HepG2 (cell line): ENCODE data around the gene APRT. TPM values are rescaled to one million over a fixed set of nuclear protein-coding genes. Genes with fewer than 3 reads are reported as not detected.
A peak's percentile ranks its signal among the peaks of the same experiment; 100 is the strongest.

ENCODE experiments used
- ATAC-seq: fragments of 200-7000 bp; cut with Tn5 transposase; 3 replicates; pipeline ENCODE4 v1.9.1; 2020; ENCODE audit warnings: mild to moderate bottlenecking, moderate library complexity
- BruUV-seq: library from RNA; stranded (reverse); fragments of 400-500 nt; replicated peaks from 2 replicates; lab custom pipeline; 2021; lab: Mats Ljungman, UMichigan
- CTCF ChIA-PET: fragments of 300-600 bp; formaldehyde crosslinking; extraction: SDS; loops from one replicate; lab custom pipeline; 2021; ENCODE audit warnings: low total read pairs, inconsistent platforms, low intra/inter-chr PET ratio; lab: Yijun Ruan, JAX
- POLR2A ChIA-PET: fragments of 350-600 bp; sonication (Branson Sonifier 250); formaldehyde crosslinking; loops from one replicate; lab custom pipeline; 2020; ENCODE audit warnings: antibody characterized with exemption, inconsistent platforms; lab: Yijun Ruan, JAX
- DNase-seq: peaks from one replicate; pipeline ENCODE4 v3.0.0-alpha.2; 2015; ENCODE audit warnings: low spot score
- FAIRE-seq: peaks from 3 replicates; lab custom pipeline; 2011; peaks lifted over from hg19 to GRCh38; lab: Jason Lieb, UNC
- H2AFZ ChIP-seq: one replicate; pipeline ENCODE4 v1.6.1; 2011; ENCODE audit warnings: low read length, inconsistent platforms
- H3K27ac ChIP-seq: fragments of 300-600 bp; 3 replicates; pipeline ENCODE4 v1.8.0; 2011; ENCODE audit warnings: mixed run types, mild to moderate bottlenecking, mixed read lengths, low read length, inconsistent platforms; ENCODE audit not compliant: insufficient read depth; ENCODE audit errors: extremely low read length
- H3K27me3 ChIP-seq, 2 experiments: fragments of 200-600 bp in 1 of 2; 2 replicates in 1 of 2; 3 replicates in 1 of 2; pipeline versions ENCODE4 v1.6.0 to v1.8.0; 2011; ENCODE audit warnings: low read length in 2 of 2, mild to moderate bottlenecking in 2 of 2, moderate library complexity in 2 of 2, inconsistent platforms in 1 of 2; ENCODE audit not compliant: insufficient read depth in 2 of 2, control insufficient read depth in 1 of 2
- H3K36me3 ChIP-seq, 2 experiments: fragments of 200-600 bp in 1 of 2; replicated peaks in 1 of 2; 2 replicates in 1 of 2; 3 replicates in 1 of 2; pipeline versions ENCODE4 v1.5.1 to v1.8.0; 2011; ENCODE audit warnings: low read length in 2 of 2, inconsistent platforms in 1 of 2; ENCODE audit not compliant: insufficient read depth in 2 of 2, control insufficient read depth in 1 of 2
- H3K4me1 ChIP-seq: 2 replicates; pipeline ENCODE4 v1.5.1; 2012; ENCODE audit warnings: low read length, inconsistent platforms; ENCODE audit not compliant: insufficient read depth
- H3K4me2 ChIP-seq: 2 replicates; pipeline ENCODE4 v1.6.0; 2011; ENCODE audit warnings: low read depth, low read length, inconsistent platforms
- H3K4me3 ChIP-seq, 3 experiments: fragments of 200-600 bp in 1 of 3; sonication (generic), shearing (Covaris generic) in 1 of 3; replicated peaks in 1 of 3; 2 replicates each; pipeline ENCODE4 v1.5.1; 2011 to 2016; ENCODE audit warnings: low read length in 3 of 3, inconsistent platforms in 2 of 3, low read depth in 2 of 3, mild to moderate bottlenecking in 2 of 3, control low read depth in 1 of 3, mixed read lengths in 1 of 3; ENCODE audit not compliant: insufficient read depth in 1 of 3
- H3K79me2 ChIP-seq: one replicate; pipeline ENCODE4 v1.6.1; 2011; ENCODE audit warnings: low read length, inconsistent platforms; ENCODE audit not compliant: insufficient read depth
- H3K9ac ChIP-seq: 2 replicates; pipeline ENCODE4 v1.6.0; 2011; ENCODE audit warnings: mild to moderate bottlenecking, low read depth, low read length, inconsistent platforms; ENCODE audit not compliant: insufficient read depth
- H3K9me3 ChIP-seq: 2 replicates; pipeline ENCODE4 v1.5.1; 2012; ENCODE audit warnings: mild to moderate bottlenecking, low read length
- H4K20me1 ChIP-seq: 2 replicates; pipeline ENCODE4 v1.6.0; 2011; ENCODE audit warnings: inconsistent platforms, mild to moderate bottlenecking, low read length, moderate library complexity; ENCODE audit not compliant: insufficient read depth
- ARID5B ChIP-seq: IDR thresholded peaks from 2 replicates; pipeline ENCODE4 v1.4.0; 2020; ENCODE audit warnings: mild to moderate bottlenecking, missing genetic modification reagents
- HCFC1 ChIP-seq: fragments of 150-350 bp; IDR thresholded peaks from 2 replicates; pipeline ENCODE4 v1.6.1; 2014; ENCODE audit warnings: low read depth, low read length
- HNRNPL ChIP-seq: fragments of 200-400 bp; formaldehyde crosslinking; IDR thresholded peaks from 2 replicates; pipeline ENCODE4 v1.6.1; 2017; ENCODE audit warnings: mild to moderate bottlenecking, low read depth, low read length
- MAF1 ChIP-seq: sonication (generic); formaldehyde crosslinking; IDR thresholded peaks from 2 replicates; pipeline ENCODE4 v1.5.0; 2020; ENCODE audit warnings: missing genetic modification reagents, borderline replicate concordance
- NKX3-1 ChIP-seq: sonication (generic); formaldehyde crosslinking; IDR thresholded peaks from 2 replicates; pipeline ENCODE4 v1.5.0; 2020; ENCODE audit warnings: missing genetic modification reagents
- NONO ChIP-seq, 2 experiments: fragments of 450-650 bp in 1 of 2; sonication (generic) in 1 of 2; formaldehyde crosslinking in 1 of 2; IDR thresholded peaks in 1 of 2; conservative IDR thresholded peaks in 1 of 2; 2 replicates each; pipeline versions ENCODE4 v1.6.1 to v1.8.0; 2017 to 2022; ENCODE audit warnings: mild to moderate bottlenecking in 1 of 2, missing genetic modification reagents in 1 of 2, moderate library complexity in 1 of 2
- RBM22 ChIP-seq: fragments of 200-400 bp; formaldehyde crosslinking; optimal IDR thresholded peaks from 2 replicates; pipeline ENCODE3; 2017; ENCODE audit warnings: mild to moderate bottlenecking, low read length, moderate library complexity
- ZNF326 ChIP-seq: sonication (generic); formaldehyde crosslinking; IDR thresholded peaks from 2 replicates; pipeline ENCODE4 v1.4.0; 2020; ENCODE audit warnings: missing genetic modification reagents, borderline replicate concordance
- ZNF333 ChIP-seq: sonication (generic); formaldehyde crosslinking; IDR thresholded peaks from 2 replicates; pipeline ENCODE4 v1.4.0; 2020; ENCODE audit warnings: mild to moderate bottlenecking, missing genetic modification reagents, borderline replicate concordance
- WGBS: methylation state at CpG from one replicate; pipeline ENCODE4 v1.1.6; 2017; ENCODE audit warnings: low lambda C conversion rate; 5-methylcytosine and 5-hydroxymethylcytosine counted together
- in situ Hi-C: cut with HindIII; loops from 2 replicates; pipeline ENCODE4 v1.10.0; 2017; ENCODE audit warnings: low pct_unique_long_range_greater_than_20kb; ENCODE audit not compliant: extremely low pct_ligation_motif_present
- intact Hi-C: fragments of 100-400 bp; cut with micrococcal nuclease; formaldehyde crosslinking; loops from one replicate; pipeline ENCODE4 v1.10.0; 2022; ENCODE audit not compliant: unreplicated experiment
- polyA plus RNA-seq, 8 experiments: library from polyadenylated mRNA; depleted of rRNA in 3 of 8; stranded (reverse) in 7 of 8; unstranded in 1 of 8; fragments of >200 nt; fragmentation: Illumina TruSeq in 4 of 8; extraction: Trizol in 4 of 8; gene quantifications; 2 replicates each; pipeline versions ENCODE4 v1.2.1 to v1.2.3, GENCODE V29; 2011 to 2016; ENCODE audit warnings: low read depth in 4 of 8, missing spikeins in 1 of 8, mixed read lengths in 1 of 8; ENCODE audit not compliant: insufficient read depth in 1 of 8
- total RNA-seq, 5 experiments: library from RNA; depleted of rRNA; stranded (reverse); fragments of >200 nt; fragmentation: Illumina TruSeq; extraction: Trizol; gene quantifications; 2 replicates each; pipeline ENCODE4 v1.2.3, GENCODE V29; 2016; ENCODE audit warnings: low read depth in 1 of 5
- TF ChIP-seq, protein P1 (sequence below): IDR thresholded peaks from 2 replicates; pipeline ENCODE4 v1.6.1; 2016; ENCODE audit warnings: missing biosample characterization, missing genetic modification reagents, low read depth
- TF ChIP-seq, protein P2 (sequence below): sonication (generic); formaldehyde crosslinking; IDR thresholded peaks from 2 replicates; pipeline ENCODE4 v1.9.0; 2022; ENCODE audit warnings: missing genetic modification reagents, mild to moderate bottlenecking, borderline replicate concordance

APRT gene
- total and polyA plus RNA-seq, 2 of the 13 experiments (the other 11 are each of a cell fraction or from before 2014, with no cell fraction given) = 155 to 242 TPM

GRCh38 chr16:88769617-88770460 is 41.9 kb downstream of the APRT start:
- no peak overlapping the region for H2AFZ ChIP-seq
- peaks cover 30% of the 10 kb centered on the region for H3K79me2 ChIP-seq
- H3K36me3 ChIP-seq = peaks cover 0 to 4% of the 10 kb centered on the region in 2 experiments; a peak in 3 of 5 replicates
- no peak for TF ChIP-seq NONO (IDR thresholded peaks at IDR 0.05)
- TF ChIP-seq NONO (CRISPR knock-in tag; conservative IDR thresholded peaks at IDR 0.05) = 0 out of 2 replicates have a peak, but pooled peaks have one; percentile 17
- no peak for TF ChIP-seq ZNF326
- TF ChIP-seq ARID5B (CRISPR knock-in tag) = no peak
- TF ChIP-seq, protein P1, sequence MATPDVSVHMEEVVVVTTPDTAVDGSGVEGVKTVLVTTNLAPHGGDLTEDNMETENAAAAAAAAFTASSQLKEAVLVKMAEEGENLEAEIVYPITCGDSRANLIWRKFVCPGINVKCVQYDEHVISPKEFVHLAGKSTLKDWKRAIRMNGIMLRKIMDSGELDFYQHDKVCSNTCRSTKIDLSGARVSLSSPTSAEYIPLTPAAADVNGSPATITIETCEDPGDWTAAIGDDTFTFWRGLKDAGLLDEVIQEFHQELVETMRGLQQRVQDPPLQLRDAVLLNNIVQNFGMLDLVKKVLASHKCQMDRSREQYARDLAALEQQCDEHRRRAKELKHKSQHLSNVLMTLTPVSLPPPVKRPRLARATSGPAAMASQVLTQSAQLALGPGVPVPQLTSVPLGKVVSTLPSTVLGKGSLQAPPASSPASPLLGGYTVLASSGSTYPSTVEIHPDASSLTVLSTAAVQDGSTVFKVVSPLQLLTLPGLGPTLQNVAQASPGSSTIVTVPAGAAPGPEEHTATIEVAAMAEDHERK (CRISPR knock-in tag) = no peak
- TF ChIP-seq RBM22 = peak; percentile 31
- TF ChIP-seq NKX3-1 = no peak
- no peak for TF ChIP-seq HCFC1
- TF ChIP-seq MAF1 = no peak
- TF ChIP-seq, protein P2, sequence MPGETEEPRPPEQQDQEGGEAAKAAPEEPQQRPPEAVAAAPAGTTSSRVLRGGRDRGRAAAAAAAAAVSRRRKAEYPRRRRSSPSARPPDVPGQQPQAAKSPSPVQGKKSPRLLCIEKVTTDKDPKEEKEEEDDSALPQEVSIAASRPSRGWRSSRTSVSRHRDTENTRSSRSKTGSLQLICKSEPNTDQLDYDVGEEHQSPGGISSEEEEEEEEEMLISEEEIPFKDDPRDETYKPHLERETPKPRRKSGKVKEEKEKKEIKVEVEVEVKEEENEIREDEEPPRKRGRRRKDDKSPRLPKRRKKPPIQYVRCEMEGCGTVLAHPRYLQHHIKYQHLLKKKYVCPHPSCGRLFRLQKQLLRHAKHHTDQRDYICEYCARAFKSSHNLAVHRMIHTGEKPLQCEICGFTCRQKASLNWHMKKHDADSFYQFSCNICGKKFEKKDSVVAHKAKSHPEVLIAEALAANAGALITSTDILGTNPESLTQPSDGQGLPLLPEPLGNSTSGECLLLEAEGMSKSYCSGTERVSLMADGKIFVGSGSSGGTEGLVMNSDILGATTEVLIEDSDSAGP (CRISPR knock-in tag) = 0 out of 2 replicates have a peak, but pooled peaks have one; percentile 5
- 0 out of 2 replicates have a peak, but pooled peaks have one; percentile 69 for TF ChIP-seq HNRNPL
- TF ChIP-seq ZNF333 (CRISPR knock-in tag) = 0 out of 2 replicates have a peak, but pooled peaks have one; percentile 26
- CTCF ChIA-PET = no interaction called here
- BruUV-seq = no TSS peak
- peak overlapping the region in 1 of 3 experiments; percentile 41; a peak in 1 of 6 replicates for H3K4me3 ChIP-seq
- no peaks in the 10 kb centered on the region for H3K27me3 ChIP-seq
- ATAC-seq (peak; percentile 1; the same call in 2 of the 3 replicates), FAIRE-seq (no peak), DNase-seq (no peak)
- POLR2A ChIA-PET = interaction anchor here (1.0 to 1.6 kb wide), 6 partner anchors 10 to 41 kb away, joined by 3 to 8 read pairs (median 5); partner anchors contain the start of gene PIEZO1
- H4K20me1 ChIP-seq = peaks cover 20% of the 10 kb centered on the region; the same call in 1 of the 2 replicates
- peak overlapping the region; percentile 43 for H3K4me2 ChIP-seq
- intact Hi-C loops = loop anchor here (2.0 kb wide), 1 partner anchor 15 kb away; the partner anchor contains the start of gene PIEZO1
- peaks cover 42% of the 10 kb centered on the region for H3K4me1 ChIP-seq
- 0 out of 2 replicates have a peak overlapping the region, but pooled peaks have one; percentile 32 for H3K9ac ChIP-seq
- in situ Hi-C loops = no loop called here
- H3K9me3 ChIP-seq = no peaks in the 10 kb centered on the region
- no peak overlapping the region for H3K27ac ChIP-seq
- WGBS = 81% methylated on average over 27 of the region's 30 CpGs
